ENCODE results near the gene KLHL42.
A peak's percentile ranks its signal among the peaks of the same experiment; 100 is the strongest.
"Not testable (repeated sequence)": the region's sequence is repeated elsewhere in the genome, so short reads cannot be mapped to it uniquely, and the experiment has no call there.

KLHL42 gene

DNA sequence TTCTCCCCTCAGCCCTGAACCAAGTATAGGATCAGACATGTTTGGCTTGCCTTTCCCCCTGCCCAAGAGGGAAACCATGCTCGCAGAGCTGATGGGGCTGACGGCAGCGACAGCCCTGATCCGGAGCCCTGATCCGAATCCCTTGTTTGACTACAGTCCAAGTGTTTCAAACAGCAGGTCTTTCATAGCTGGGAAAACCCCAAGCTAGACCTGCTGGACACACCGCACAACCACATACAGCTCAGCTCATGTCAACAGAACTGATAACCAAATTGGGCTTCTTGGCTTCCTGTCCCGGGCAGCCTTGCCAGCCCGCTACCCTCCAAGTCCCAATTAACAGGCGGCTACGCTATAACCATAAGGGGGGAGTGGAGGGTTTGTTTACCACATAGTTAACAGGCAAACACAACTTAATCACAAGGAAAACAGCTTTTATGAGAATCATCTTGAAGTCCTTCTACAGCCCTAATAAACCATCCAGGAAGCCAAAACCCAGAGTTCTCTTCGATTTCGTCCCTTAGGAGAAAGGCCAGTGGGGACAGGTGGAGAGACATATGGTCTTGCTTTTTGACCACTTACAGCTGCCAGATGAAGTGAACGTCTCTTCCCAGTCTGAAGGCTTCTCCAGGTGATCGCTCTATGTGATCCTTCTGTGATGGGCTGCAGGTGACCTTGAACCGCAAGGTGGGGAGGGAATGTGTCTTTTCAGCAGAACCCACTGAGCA is 64.5 kb downstream of the KLHL42 start:
- peak; percentile 86 for DNase-seq (ENCODE audit: low read depth)
- TF ChIP-seq, protein P1, sequence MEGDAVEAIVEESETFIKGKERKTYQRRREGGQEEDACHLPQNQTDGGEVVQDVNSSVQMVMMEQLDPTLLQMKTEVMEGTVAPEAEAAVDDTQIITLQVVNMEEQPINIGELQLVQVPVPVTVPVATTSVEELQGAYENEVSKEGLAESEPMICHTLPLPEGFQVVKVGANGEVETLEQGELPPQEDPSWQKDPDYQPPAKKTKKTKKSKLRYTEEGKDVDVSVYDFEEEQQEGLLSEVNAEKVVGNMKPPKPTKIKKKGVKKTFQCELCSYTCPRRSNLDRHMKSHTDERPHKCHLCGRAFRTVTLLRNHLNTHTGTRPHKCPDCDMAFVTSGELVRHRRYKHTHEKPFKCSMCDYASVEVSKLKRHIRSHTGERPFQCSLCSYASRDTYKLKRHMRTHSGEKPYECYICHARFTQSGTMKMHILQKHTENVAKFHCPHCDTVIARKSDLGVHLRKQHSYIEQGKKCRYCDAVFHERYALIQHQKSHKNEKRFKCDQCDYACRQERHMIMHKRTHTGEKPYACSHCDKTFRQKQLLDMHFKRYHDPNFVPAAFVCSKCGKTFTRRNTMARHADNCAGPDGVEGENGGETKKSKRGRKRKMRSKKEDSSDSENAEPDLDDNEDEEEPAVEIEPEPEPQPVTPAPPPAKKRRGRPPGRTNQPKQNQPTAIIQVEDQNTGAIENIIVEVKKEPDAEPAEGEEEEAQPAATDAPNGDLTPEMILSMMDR (conservative IDR thresholded peaks at IDR 0.05; ENCODE audit: low read depth, low read length) = no peak
- peak overlapping the region; percentile 34 for H3K4me3 ChIP-seq (ENCODE audit: low read length)

DNA sequence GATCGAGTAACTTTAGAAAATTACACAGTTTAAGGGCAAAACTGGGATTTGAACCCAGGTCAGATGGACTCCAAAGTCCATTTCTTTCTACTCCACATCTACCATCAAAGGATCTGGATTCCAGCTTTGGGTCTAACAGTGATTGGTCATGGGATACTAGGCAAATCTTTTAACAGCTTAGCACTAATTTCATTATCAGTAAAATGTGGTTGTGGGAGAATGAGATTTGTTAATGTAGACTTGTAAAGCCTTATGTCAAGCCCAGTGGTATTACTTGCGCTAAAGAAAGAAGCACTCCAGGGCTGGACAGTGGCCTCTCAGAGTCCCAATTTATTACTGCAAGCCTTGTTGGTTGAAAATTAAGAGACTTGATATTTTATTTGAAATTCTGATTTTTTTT is 65.2 kb downstream of the KLHL42 start:
- DNase-seq (ENCODE audit: low read depth) = no peak
- TF ChIP-seq, protein P1 (conservative IDR thresholded peaks at IDR 0.05; ENCODE audit: low read depth, low read length) = no peak
- no peak overlapping the region for H3K4me3 ChIP-seq (ENCODE audit: low read length)

DNA sequence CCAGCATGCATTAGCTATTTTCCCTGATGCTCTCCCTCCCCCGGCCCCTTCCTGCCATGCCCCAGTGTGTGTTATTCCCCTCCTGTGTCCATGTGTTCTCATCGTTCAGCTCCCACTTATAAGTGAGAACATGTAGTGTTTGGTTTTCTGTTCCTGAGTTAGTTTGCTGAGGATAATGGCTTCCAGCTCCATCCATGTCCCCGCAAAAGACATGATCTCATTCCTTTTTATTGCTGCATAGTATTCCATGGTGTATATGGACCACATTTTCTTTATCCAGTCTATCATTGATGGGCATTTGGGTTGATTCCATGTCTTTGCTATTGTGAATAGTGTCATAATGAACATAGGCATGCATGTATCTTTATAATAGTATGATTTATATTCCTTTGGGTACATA is 65.7 kb downstream of the KLHL42 start:
- not testable (repeated sequence) for DNase-seq (ENCODE audit: low read depth); H3K4me3 ChIP-seq (ENCODE audit: low read length)

DNA sequence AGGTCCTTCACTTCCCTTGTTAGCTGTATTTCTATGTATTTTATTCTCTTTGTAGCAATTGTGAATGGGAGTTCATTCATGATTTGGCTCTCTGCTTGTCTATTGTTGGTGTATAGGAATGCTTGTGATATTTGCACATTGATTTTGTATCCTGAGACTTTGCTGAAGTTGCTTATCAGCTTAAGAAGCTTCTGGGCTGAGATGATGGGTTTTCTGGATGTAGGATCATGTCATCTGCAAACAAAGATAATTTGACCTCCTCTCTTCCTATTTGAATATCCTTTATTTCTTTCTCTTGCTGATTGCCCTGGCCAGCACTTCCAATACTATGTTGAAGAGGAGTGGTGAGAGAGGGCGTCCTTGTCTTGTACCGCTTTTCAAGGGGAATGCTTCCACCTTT is 67.3 kb downstream of the KLHL42 start:
- H3K4me3 ChIP-seq (ENCODE audit: low read length); DNase-seq (ENCODE audit: low read depth): not testable (repeated sequence)

DNA sequence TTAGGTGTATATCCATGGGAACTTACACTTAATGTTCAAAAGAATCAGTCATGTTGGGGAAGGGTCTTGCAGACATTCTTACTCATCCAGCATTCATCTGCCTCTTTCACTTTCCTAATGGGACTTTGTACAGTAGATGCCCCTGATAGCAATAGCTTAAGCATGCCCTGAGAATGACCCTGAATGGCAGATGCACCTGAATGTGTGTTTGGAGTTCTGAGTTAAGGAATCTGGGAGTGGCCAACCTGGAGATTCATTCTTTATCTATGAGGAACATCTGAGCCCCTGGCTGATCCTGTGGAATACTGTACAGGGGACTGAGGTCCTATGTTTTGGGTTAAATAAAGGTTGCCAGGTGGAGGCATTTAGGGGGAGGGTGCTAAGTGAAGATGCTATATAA is 71.3 kb downstream of the KLHL42 start:
- TF ChIP-seq, protein P1 (conservative IDR thresholded peaks at IDR 0.05; ENCODE audit: low read depth, low read length) = no peak
- DNase-seq (ENCODE audit: low read depth) = no peak
- H3K4me3 ChIP-seq (ENCODE audit: low read length) = no peak overlapping the region

DNA sequence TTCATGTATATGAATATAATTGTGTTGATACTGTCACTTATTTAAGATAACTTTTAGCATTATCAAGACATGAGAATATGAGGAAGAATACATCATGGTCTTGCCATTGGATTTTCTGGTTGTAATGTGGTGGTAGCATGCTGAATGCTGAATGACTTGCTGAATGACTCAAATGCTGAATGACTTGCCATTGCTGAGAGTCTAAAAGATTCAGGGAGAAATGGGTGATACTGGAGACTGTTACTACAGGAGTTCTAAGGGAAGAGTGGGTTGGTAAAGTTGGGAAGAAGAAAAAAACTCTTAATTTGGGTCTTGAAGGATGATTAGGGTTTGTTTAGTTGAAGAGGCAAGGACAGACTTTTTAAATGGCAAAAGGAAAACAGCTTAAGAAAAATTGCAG is 72.1 kb downstream of the KLHL42 start:
- no peak for DNase-seq (ENCODE audit: low read depth)
- TF ChIP-seq, protein P1 (conservative IDR thresholded peaks at IDR 0.05; ENCODE audit: low read depth, low read length) = no peak
- H3K4me3 ChIP-seq (ENCODE audit: low read length) = no peak overlapping the region

Measured in retinal pigment epithelial cell (primary cell).